ENCODE measurements around the gene SUMO4.

- TF ChIP-seq POLR2AphosphoS5 (IDR thresholded peaks at IDR 0.05), result no peak
- TF ChIP-seq, protein P1, sequence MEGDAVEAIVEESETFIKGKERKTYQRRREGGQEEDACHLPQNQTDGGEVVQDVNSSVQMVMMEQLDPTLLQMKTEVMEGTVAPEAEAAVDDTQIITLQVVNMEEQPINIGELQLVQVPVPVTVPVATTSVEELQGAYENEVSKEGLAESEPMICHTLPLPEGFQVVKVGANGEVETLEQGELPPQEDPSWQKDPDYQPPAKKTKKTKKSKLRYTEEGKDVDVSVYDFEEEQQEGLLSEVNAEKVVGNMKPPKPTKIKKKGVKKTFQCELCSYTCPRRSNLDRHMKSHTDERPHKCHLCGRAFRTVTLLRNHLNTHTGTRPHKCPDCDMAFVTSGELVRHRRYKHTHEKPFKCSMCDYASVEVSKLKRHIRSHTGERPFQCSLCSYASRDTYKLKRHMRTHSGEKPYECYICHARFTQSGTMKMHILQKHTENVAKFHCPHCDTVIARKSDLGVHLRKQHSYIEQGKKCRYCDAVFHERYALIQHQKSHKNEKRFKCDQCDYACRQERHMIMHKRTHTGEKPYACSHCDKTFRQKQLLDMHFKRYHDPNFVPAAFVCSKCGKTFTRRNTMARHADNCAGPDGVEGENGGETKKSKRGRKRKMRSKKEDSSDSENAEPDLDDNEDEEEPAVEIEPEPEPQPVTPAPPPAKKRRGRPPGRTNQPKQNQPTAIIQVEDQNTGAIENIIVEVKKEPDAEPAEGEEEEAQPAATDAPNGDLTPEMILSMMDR (IDR thresholded peaks at IDR 0.05), result no peak
Measured at GRCh38 chr6:149392093-149392492, 8.0 kb upstream of the SUMO4 start.

All from stomach (tissue), 4 donors.